ENCODE results near the gene BTRC.
"Not testable (repeated sequence)": the region's sequence is repeated elsewhere in the genome, so short reads cannot be mapped to it uniquely, and the experiment has no call there.

The BTRC gene

GRCh38 chr10:101353692-101354327 is at the start of gene BTRC:
Gene BTRC, plus strand, starts transcription at chr10:101354165. Its CDS starts 16 bp downstream, at chr10:101354181.
- H3K4me3 ChIP-seq (ENCODE audit: low read depth, low read length), result peak within 1 kb of the TSS; percentile 81

GRCh38 chr10:101304316-101304715 is 49.6 kb upstream of the BTRC start:
- H3K4me3 ChIP-seq (ENCODE audit: low read depth, low read length), result no peak overlapping the region

GRCh38 chr10:101305320-101306241 is 48.4 kb upstream of the BTRC start:
- H3K4me3 ChIP-seq (ENCODE audit: low read depth, low read length), result no peak overlapping the region

GRCh38 chr10:101308051-101308450 is 45.9 kb upstream of the BTRC start:
- H3K4me3 ChIP-seq (ENCODE audit: low read depth, low read length), result no peak overlapping the region

GRCh38 chr10:101310529-101311184 is 43.3 kb upstream of the BTRC start:
- peak overlapping the region; percentile 4 for H3K4me3 ChIP-seq (ENCODE audit: low read depth, low read length)

GRCh38 chr10:101311185-101312066 is 42.5 kb upstream of the BTRC start:
- H3K4me3 ChIP-seq (ENCODE audit: low read depth, low read length), result peak overlapping the region; percentile 27

GRCh38 chr10:101319241-101319915 is 34.6 kb upstream of the BTRC start:
- H3K4me3 ChIP-seq (ENCODE audit: low read depth, low read length), result no peak overlapping the region

- no peak overlapping the region for H3K4me3 ChIP-seq (ENCODE audit: low read depth, low read length)
Observed at GRCh38 chr10:101321073-101321472, 32.9 kb upstream of the BTRC start.

GRCh38 chr10:101322266-101323108 is 31.5 kb upstream of the BTRC start:
- no peak overlapping the region for H3K4me3 ChIP-seq (ENCODE audit: low read depth, low read length)

GRCh38 chr10:101323495-101323894 is 30.5 kb upstream of the BTRC start:
- H3K4me3 ChIP-seq (ENCODE audit: low read depth, low read length), result no peak overlapping the region

- not testable (repeated sequence) for H3K4me3 ChIP-seq (ENCODE audit: low read depth, low read length)
Observed at GRCh38 chr10:101327454-101327853, 26.5 kb upstream of the BTRC start.

GRCh38 chr10:101329341-101330032 is 24.5 kb upstream of the BTRC start:
- H3K4me3 ChIP-seq (ENCODE audit: low read depth, low read length), result no peak overlapping the region

- H3K4me3 ChIP-seq (ENCODE audit: low read depth, low read length), result no peak overlapping the region
Observed at GRCh38 chr10:101330231-101330630, 23.7 kb upstream of the BTRC start.

- no peak overlapping the region for H3K4me3 ChIP-seq (ENCODE audit: low read depth, low read length)
Observed at GRCh38 chr10:101330631-101331225, 23.2 kb upstream of the BTRC start.

- no peak overlapping the region for H3K4me3 ChIP-seq (ENCODE audit: low read depth, low read length)
Observed at GRCh38 chr10:101331956-101332355, 22.0 kb upstream of the BTRC start.

- not testable (repeated sequence) for H3K4me3 ChIP-seq (ENCODE audit: low read depth, low read length)
Observed at GRCh38 chr10:101334259-101334658, 19.7 kb upstream of the BTRC start.

- no peak overlapping the region for H3K4me3 ChIP-seq (ENCODE audit: low read depth, low read length)
Observed at GRCh38 chr10:101336382-101336781, 17.6 kb upstream of the BTRC start.

- H3K4me3 ChIP-seq (ENCODE audit: low read depth, low read length), result no peak overlapping the region
Observed at GRCh38 chr10:101337836-101338235, 16.1 kb upstream of the BTRC start.
